HCT116 (cell line): ENCODE data around the gene NIN. TPM values are rescaled to one million over a fixed set of nuclear protein-coding genes. Genes with fewer than 3 reads are reported as not detected.

Experiments used
- ATAC-seq: fragments of 200-7000 bp; cut with Tn5 transposase; 2 replicates; pipeline ENCODE4 v1.9.1; 2020; ENCODE audit warnings: mild to moderate bottlenecking, moderate library complexity
- BruUV-seq: library from RNA; stranded (reverse); fragments of 400-500 nt; replicated peaks from 2 replicates; lab custom pipeline; 2021; lab: Mats Ljungman, UMichigan
- CTCF ChIA-PET: fragments of 300-600 bp; sonication (Branson Sonifier 250); formaldehyde crosslinking; loops from one replicate; lab custom pipeline; 2021; ENCODE audit warnings: antibody characterized with exemption; lab: Charles Lee
- POLR2A ChIA-PET: fragments of 300-600, 350-600 bp; sonication (Branson Sonifier 250); formaldehyde crosslinking; loops from one replicate; lab custom pipeline; 2021; ENCODE audit warnings: antibody characterized with exemption; lab: Charles Lee
- RAD21 ChIA-PET, 2 experiments: fragments of 300-600 bp; sonication (Branson Sonifier 250); formaldehyde crosslinking; loops; one replicate each; lab custom pipeline; 2023; ENCODE audit warnings: low total read pairs in 2 of 2; ENCODE audit not compliant: uncharacterized antibody in 2 of 2, unreplicated experiment in 2 of 2, low non-redundant PET in 1 of 2; lab: Charles Lee
- DNase-seq: peaks from one replicate; pipeline ENCODE4 v3.0.0-alpha.2; 2010; ENCODE audit warnings: low read depth, low spot score
- H2AFZ ChIP-seq: fragments of 200-600 bp; shearing (Covaris generic), sonication (generic); 2 replicates; pipeline ENCODE4 v1.6.1; 2017; ENCODE audit warnings: low read depth, mixed run types, mixed read lengths, antibody characterized with exemption, low read length; ENCODE audit not compliant: poor library complexity, severe bottlenecking
- H3K27ac ChIP-seq: 2 replicates; pipeline ENCODE4 v1.5.1; 2012; ENCODE audit warnings: low read depth, low read length
- H3K27me3 ChIP-seq: fragments of 200-600 bp; sonication (generic); 2 replicates; pipeline ENCODE4 v1.6.1; 2016; ENCODE audit warnings: mixed run types, low read length, mixed read lengths; ENCODE audit not compliant: insufficient read depth
- H3K36me3 ChIP-seq, 2 experiments: fragments of 200-500 bp in 1 of 2; fragments of 200-600 bp in 1 of 2; sonication (Bioruptor generic) in 1 of 2; sonication (generic) in 1 of 2; 2 replicates each; pipeline versions ENCODE4 v1.5.1 to v1.6.1; 2014 to 2016; ENCODE audit warnings: low read length in 2 of 2, inconsistent platforms in 1 of 2, mixed read lengths in 1 of 2, mixed run types in 1 of 2; ENCODE audit not compliant: insufficient read depth in 2 of 2, control insufficient read depth in 1 of 2
- H3K4me1 ChIP-seq, 2 experiments: fragments of 200-600 bp in 1 of 2; sonication (generic) in 1 of 2; 2 replicates each; pipeline versions ENCODE4 v1.5.1 to v1.6.1; 2012 to 2017; ENCODE audit warnings: low read length in 2 of 2, inconsistent platforms in 1 of 2, mild to moderate bottlenecking in 1 of 2, mixed read lengths in 1 of 2, mixed run types in 1 of 2, moderate library complexity in 1 of 2; ENCODE audit not compliant: insufficient read depth in 2 of 2, control insufficient read depth in 1 of 2
- H3K4me2 ChIP-seq: fragments of 200-600 bp; sonication (generic); 2 replicates; pipeline ENCODE4 v1.6.1; 2017; ENCODE audit warnings: mixed run types, low read length, mixed read lengths
- H3K4me3 ChIP-seq, 2 experiments: fragments of 200-600 bp in 1 of 2; sonication (generic) in 1 of 2; replicated peaks in 1 of 2; 2 replicates each; pipeline ENCODE4 v1.5.1; 2011 to 2016; ENCODE audit warnings: low read length in 2 of 2, control low read depth in 1 of 2, low read depth in 1 of 2, mild to moderate bottlenecking in 1 of 2, mixed read lengths in 1 of 2, mixed run types in 1 of 2
- H3K79me2 ChIP-seq: fragments of 200-600 bp; sonication (generic); 2 replicates; pipeline ENCODE4 v1.6.1; 2017; ENCODE audit warnings: mild to moderate bottlenecking, mixed run types, low read length, moderate library complexity, mixed read lengths; ENCODE audit not compliant: insufficient read depth
- H3K9ac ChIP-seq: fragments of 200-600 bp; sonication (generic); 2 replicates; pipeline ENCODE4 v1.6.1; 2016; ENCODE audit warnings: low read length, mixed read lengths
- H3K9me2 ChIP-seq: fragments of 200-600 bp; sonication (generic), shearing (Covaris generic); 2 replicates; pipeline ENCODE4 v1.6.1; 2017; ENCODE audit warnings: mixed run types, mild to moderate bottlenecking, moderate library complexity; ENCODE audit not compliant: insufficient read depth
- H3K9me3 ChIP-seq, 2 experiments: fragments of 200-500 bp in 1 of 2; fragments of 200-600 bp in 1 of 2; sonication (Bioruptor generic) in 1 of 2; sonication (generic) in 1 of 2; 2 replicates each; pipeline ENCODE4 v1.6.1; 2014 to 2017; ENCODE audit warnings: low read length in 2 of 2, mixed read lengths in 2 of 2, inconsistent platforms in 1 of 2, low read depth in 1 of 2, mild to moderate bottlenecking in 1 of 2, mixed run types in 1 of 2, moderate library complexity in 1 of 2; ENCODE audit not compliant: control insufficient read depth in 1 of 2, insufficient read depth in 1 of 2
- H4K20me1 ChIP-seq: fragments of 200-600 bp; sonication (generic), shearing (Covaris generic); 2 replicates; pipeline ENCODE4 v1.6.1; 2017; ENCODE audit warnings: mixed run types, mild to moderate bottlenecking, moderate library complexity; ENCODE audit not compliant: insufficient read depth
- ATF3 ChIP-seq: IDR thresholded peaks from 2 replicates; pipeline ENCODE4 v1.6.1; 2012
- CBX3 ChIP-seq: IDR thresholded peaks from 2 replicates; pipeline ENCODE4 v1.6.1; 2012; ENCODE audit warnings: low read depth
- CEBPB ChIP-seq: IDR thresholded peaks from 2 replicates; pipeline ENCODE4 v1.6.1; 2012; ENCODE audit warnings: low read depth
- CTCF ChIP-seq, 3 experiments: fragments of 200-600 bp in 1 of 3; sonication (generic) in 1 of 3; IDR thresholded peaks in 2 of 3; conservative IDR thresholded peaks in 1 of 3; 2 replicates each; pipeline ENCODE4 v1.5.1; 2012 to 2017; ENCODE audit warnings: low read depth in 2 of 3, low read length in 2 of 3, antibody characterized with exemption in 1 of 3, borderline replicate concordance in 1 of 3, control low read depth in 1 of 3, mild to moderate bottlenecking in 1 of 3, mixed read lengths in 1 of 3, mixed run types in 1 of 3, moderate library complexity in 1 of 3; ENCODE audit not compliant: insufficient read depth in 1 of 3
- ELF1 ChIP-seq: IDR thresholded peaks from 2 replicates; pipeline ENCODE4 v1.6.1; 2012; ENCODE audit warnings: low read depth, borderline replicate concordance
- EZH2phosphoT487 ChIP-seq: fragments of 200-600 bp; IDR thresholded peaks from 2 replicates; pipeline ENCODE4 v1.6.1; 2018; ENCODE audit warnings: antibody characterized with exemption, borderline replicate concordance
- FOSL1 ChIP-seq: IDR thresholded peaks from 2 replicates; pipeline ENCODE4 v1.6.1; 2012; ENCODE audit warnings: low read depth
- JUND ChIP-seq: IDR thresholded peaks from 2 replicates; pipeline ENCODE4 v1.6.1; 2012
- MAX ChIP-seq: IDR thresholded peaks from 2 replicates; pipeline ENCODE4 v1.6.1; 2012
- POLR2A ChIP-seq: IDR thresholded peaks from 2 replicates; pipeline ENCODE4 v1.7.0; 2011; ENCODE audit warnings: borderline replicate concordance; ENCODE audit not compliant: insufficient read depth, insufficient read length; ENCODE audit errors: extremely low read depth
- POLR2AphosphoS5 ChIP-seq: IDR thresholded peaks from 2 replicates; pipeline ENCODE4 v1.6.1; 2011; ENCODE audit warnings: mild to moderate bottlenecking, low read depth, low read length, moderate library complexity
- SIN3A ChIP-seq: IDR thresholded peaks from 2 replicates; pipeline ENCODE4 v1.6.1; 2012; ENCODE audit warnings: low read depth
- SP1 ChIP-seq: IDR thresholded peaks from 2 replicates; pipeline ENCODE4 v1.6.1; 2012; ENCODE audit warnings: low read depth
- SRF ChIP-seq: IDR thresholded peaks from 2 replicates; pipeline ENCODE4 v1.6.1; 2012; ENCODE audit warnings: low read depth
- TCF7L2 ChIP-seq: IDR thresholded peaks from 2 replicates; pipeline ENCODE4 v1.7.0; 2011; ENCODE audit warnings: borderline replicate concordance, inconsistent platforms; ENCODE audit not compliant: insufficient read depth, insufficient read length; ENCODE audit errors: extremely low read depth
- YY1 ChIP-seq: IDR thresholded peaks from 2 replicates; pipeline ENCODE4 v1.6.1; 2011; ENCODE audit warnings: low read length, low read depth, moderate library complexity, mild to moderate bottlenecking; ENCODE audit not compliant: insufficient replicate concordance; ENCODE audit errors: extremely low read depth
- ZBTB33 ChIP-seq: IDR thresholded peaks from 2 replicates; pipeline ENCODE4 v1.6.1; 2011; ENCODE audit warnings: mild to moderate bottlenecking, low read length, moderate library complexity; ENCODE audit not compliant: insufficient replicate concordance; ENCODE audit errors: extremely low read depth
- ZFX ChIP-seq: fragments of 450-650 bp; IDR thresholded peaks from 2 replicates; pipeline ENCODE4 v1.6.1; 2017
- ZNF274 ChIP-seq: fragments of 200-500 bp; sonication (Bioruptor generic); IDR thresholded peaks from 2 replicates; pipeline ENCODE4 v1.6.1; 2014; ENCODE audit warnings: mild to moderate bottlenecking, low read depth, low read length, inconsistent platforms
- intact Hi-C: fragments of 100-400 bp; cut with micrococcal nuclease; formaldehyde crosslinking; loops from 2 replicates; pipeline ENCODE4 v1.10.0; 2022
- total RNA-seq: library from RNA; stranded (reverse); gene quantifications from one replicate; pipeline ENCODE4 v1.2.1, GENCODE V29; 2021; ENCODE audit not compliant: unreplicated experiment

NIN gene
- total RNA-seq, 1 experiment from 2014 or later = 39.6 TPM

- Histone ChIP-seq H3K9me2 (no peaks in the 10 kb centered on the region), H3K27me3 (no peaks in the 10 kb centered on the region), H2AFZ (peak overlapping the region; percentile 42), H3K4me1 (peaks cover 20 to 46% of the 10 kb centered on the region in 2 experiments), H3K79me2 (peaks cover 25% of the 10 kb centered on the region), H3K9ac (0 out of 2 replicates have a peak overlapping the region, but pooled peaks have one; percentile 80), H3K36me3 (no peaks in the 10 kb centered on the region), H3K4me3 (no peak overlapping the region), H4K20me1 (peaks cover 5% of the 10 kb centered on the region; the same call in 1 of the 2 replicates), H3K27ac (peak overlapping the region; percentile 1; the same call in 1 of the 2 replicates), H3K4me2 (peak overlapping the region; percentile 76), H3K9me3 (no peaks in the 10 kb centered on the region)
- BruUV-seq = no TSS peak
- no peak for ATAC-seq
- POLR2A ChIA-PET = no interaction called here
- intact Hi-C loops = no loop called here
- TF ChIP-seq FOSL1 (no peak), CTCF (IDR thresholded peaks at IDR 0.05 in 2 of 3, conservative IDR thresholded peaks at IDR 0.05 in 1 of 3; ENCODE audit: borderline replicate concordance in 1 of 3, insufficient read depth in 1 of 3, low read depth in 2 of 3, low read length in 2 of 3) (no peak), EZH2phosphoT487 (no peak), SP1 (no peak), ZFX (no peak), ATF3 (no peak), MAX (no peak), ZNF274 (no peak), SRF (no peak), ELF1 (no peak), JUND (no peak), SIN3A (no peak), POLR2A (no peak), CBX3 (no peak), POLR2AphosphoS5 (no peak), YY1 (no peak), CEBPB (no peak), TCF7L2 (no peak), ZBTB33 (no peak)
- RAD21 ChIA-PET = no interaction called here
- DNase-seq = no peak
- CTCF ChIA-PET = interaction anchor here (1.5 kb wide), 1 partner anchor 107 kb away, joined by 5 read pairs; no protein-coding TSS in a partner anchor
Observed at GRCh38 chr14:50670196-50670865, 160.6 kb downstream of the NIN start.
